ENCODE measurements around the gene MEIS2. TPM values are rescaled to one million over a fixed set of nuclear protein-coding genes. Genes with fewer than 3 reads are reported as not detected.
A peak's percentile ranks its signal among the peaks of the same experiment; 100 is the strongest.

Gene MEIS2
- total and polyA plus RNA-seq, 8 donors = 14.1 to 44.5 (median 36.3) TPM

- intact Hi-C loops (cut with DNase I) = no loop called here
- DNase-seq (no peak), ATAC-seq (no peak)
- no peaks in the 10 kb centered on the region for H3K36me3 ChIP-seq
- H3K4me3 ChIP-seq = no peak overlapping the region
- no peak for TF ChIP-seq CTCF (IDR thresholded peaks at IDR 0.05)
- H3K27me3 ChIP-seq = peaks cover 48 to 73% of the 10 kb centered on the region in 2 donors
- H3K9me3 ChIP-seq = no peaks in the 10 kb centered on the region
- H3K4me1 ChIP-seq = no peaks in the 10 kb centered on the region
- H3K27ac ChIP-seq = no peak overlapping the region
These were observed 11.8 kb upstream of the MEIS2 start for GRCh38 chr15:37112171-37112570.

- ATAC-seq (no peak), DNase-seq (no peak)
- Histone ChIP-seq H3K4me3 (no peak overlapping the region), H3K27ac (no peak overlapping the region), H3K4me1 (no peaks in the 10 kb centered on the region), H3K9me3 (no peaks in the 10 kb centered on the region), H3K27me3 (peaks cover 56 to 81% of the 10 kb centered on the region in 2 donors), H3K36me3 (no peaks in the 10 kb centered on the region)
- TF ChIP-seq CTCF (IDR thresholded peaks at IDR 0.05) = no peak
- intact Hi-C loops (cut with DNase I) = no loop called here
These were observed 11.0 kb upstream of the MEIS2 start for GRCh38 chr15:37111427-37111717.

- no peak for TF ChIP-seq CTCF (IDR thresholded peaks at IDR 0.05)
- Histone ChIP-seq H3K4me3 (peak overlapping the region in 1 of 2 donors; percentile 20), H3K4me1 (no peaks in the 10 kb centered on the region), H3K27ac (no peak overlapping the region), H3K36me3 (no peaks in the 10 kb centered on the region), H3K27me3 (peaks cover 62 to 95% of the 10 kb centered on the region in 2 donors), H3K9me3 (no peaks in the 10 kb centered on the region)
- intact Hi-C loops (cut with DNase I) = no loop called here
- ATAC-seq (peak; percentile 61), DNase-seq (peak in 1 of 4 donors; percentile 63)
These were observed 9.7 kb upstream of the MEIS2 start for GRCh38 chr15:37109872-37110572.

- Histone ChIP-seq H3K27ac (no peak overlapping the region), H3K4me3 (no peak overlapping the region), H3K36me3 (no peaks in the 10 kb centered on the region), H3K4me1 (no peaks in the 10 kb centered on the region), H3K9me3 (no peaks in the 10 kb centered on the region), H3K27me3 (peaks cover 68 to 100% of the 10 kb centered on the region in 2 donors)
- DNase-seq = no peak
- intact Hi-C loops (cut with DNase I) = no loop called here
- TF ChIP-seq CTCF (IDR thresholded peaks at IDR 0.05) = no peak
- ATAC-seq = no peak
These were observed 9.0 kb upstream of the MEIS2 start for GRCh38 chr15:37109168-37109871.

GRCh38 chr15:37108381-37109167 lies 8.2 kb upstream of the MEIS2 start:
- DNase-seq = no peak
- H3K4me1 ChIP-seq = no peaks in the 10 kb centered on the region
- no peaks in the 10 kb centered on the region for H3K9me3 ChIP-seq
- TF ChIP-seq CTCF (IDR thresholded peaks at IDR 0.05) = no peak
- peaks cover 66 to 100% of the 10 kb centered on the region in 2 donors for H3K27me3 ChIP-seq
- H3K36me3 ChIP-seq = no peaks in the 10 kb centered on the region
- no peak overlapping the region for H3K4me3 ChIP-seq
- no peak for ATAC-seq
- intact Hi-C loops (cut with DNase I) = no loop called here
- H3K27ac ChIP-seq = no peak overlapping the region
